Measurements from ENCODE around the gene LDAH. TPM values are rescaled to one million over a fixed set of nuclear protein-coding genes. Genes with fewer than 3 reads are reported as not detected.
"Not testable (repeated sequence)": the region's sequence is repeated elsewhere in the genome, so short reads cannot be mapped to it uniquely, and the experiment has no call there.

The LDAH gene
- total RNA-seq, 1 donor from 2014 or later: 12.6 TPM

DNA sequence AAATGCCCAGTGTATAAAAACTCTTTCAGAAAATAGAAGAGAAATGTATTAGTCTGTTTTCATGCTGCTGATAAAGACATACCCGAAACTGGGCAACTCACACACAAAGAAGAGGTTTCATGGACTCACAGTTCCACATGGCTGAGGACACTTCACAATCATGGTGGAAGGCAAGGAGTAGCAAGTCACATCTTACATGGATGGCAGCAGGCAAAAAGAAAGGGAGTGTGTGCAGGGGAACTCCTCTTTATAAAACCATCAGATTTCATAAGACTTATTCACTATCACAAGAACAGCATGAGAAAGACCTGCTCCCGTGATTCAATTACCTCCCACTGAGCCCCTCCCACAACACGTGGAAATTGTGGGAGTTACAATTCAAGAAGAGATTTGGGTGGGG lies 29.0 kb downstream of the LDAH start:
- ATAC-seq; DNase-seq (ENCODE audit: low spot score): not testable (repeated sequence)

GRCh38 chr2:20781656-20782265 lies 41.1 kb downstream of the LDAH start:
- DNase-seq (ENCODE audit: low spot score): no peak
- ATAC-seq: peak; percentile 90

DNA sequence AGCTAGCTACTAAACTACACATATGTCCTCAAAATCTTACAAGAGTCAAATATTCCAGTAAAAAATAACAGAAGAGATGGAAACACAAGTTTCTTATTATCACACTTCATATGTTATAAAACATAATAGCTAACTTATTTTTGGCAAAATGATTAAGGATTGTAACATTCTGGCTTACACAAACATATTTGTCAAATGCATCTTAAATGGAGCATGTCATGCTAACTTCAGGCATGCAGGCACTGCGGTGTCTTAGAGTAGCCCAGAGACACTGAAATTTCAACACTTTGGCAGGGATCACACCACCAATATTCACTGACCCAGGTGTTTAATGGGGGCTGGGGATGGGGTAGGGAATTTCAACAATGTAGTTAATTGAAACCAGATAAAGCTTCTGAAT lies 51.6 kb downstream of the LDAH start:
- ATAC-seq (no peak), DNase-seq (ENCODE audit: low spot score) (no peak)

DNA sequence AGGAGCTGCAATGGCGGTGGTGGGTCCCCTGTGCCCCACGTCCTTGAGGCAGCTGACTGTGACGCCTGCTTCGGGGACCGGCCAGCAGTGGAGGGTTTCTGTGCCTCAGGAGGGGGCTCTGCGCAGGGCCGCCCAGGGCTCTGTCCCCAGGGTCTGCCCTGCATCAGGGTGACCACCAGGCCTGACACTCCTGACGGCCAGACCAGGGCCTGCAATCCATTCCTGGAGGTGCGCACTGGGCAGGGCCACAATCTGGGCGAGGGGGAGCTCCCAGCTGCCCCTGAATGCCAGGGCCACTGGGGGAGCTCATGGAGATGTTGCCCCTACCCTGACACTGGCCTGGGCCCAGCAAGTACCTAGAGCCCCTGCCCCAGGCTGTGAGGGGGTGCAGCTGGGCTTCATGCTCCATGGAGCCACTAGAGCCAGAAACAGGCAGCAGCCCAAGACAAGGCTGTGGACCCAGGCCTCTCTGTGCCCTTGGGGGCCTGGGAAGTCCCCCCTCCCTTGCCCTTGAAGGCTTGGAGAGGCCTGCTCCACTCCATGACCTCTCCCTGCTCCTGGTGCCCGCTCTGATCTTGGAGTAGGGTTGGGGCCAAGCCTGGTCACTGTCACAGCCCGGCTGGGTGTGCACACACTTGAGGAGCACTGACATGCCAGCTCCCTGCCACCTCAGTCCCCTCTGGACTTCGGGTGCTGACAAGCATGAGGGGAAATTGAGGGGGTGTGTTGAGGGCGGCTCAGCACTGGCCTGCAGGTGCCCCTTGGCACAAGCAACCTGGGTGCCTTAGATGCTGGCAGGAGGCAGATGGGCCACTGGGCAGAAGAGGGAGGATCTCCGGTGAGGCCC lies 55.9 kb downstream of the LDAH start:
- DNase-seq (ENCODE audit: low spot score): no peak
- no peak for ATAC-seq

- DNase-seq (ENCODE audit: low spot score): no peak
- no peak for ATAC-seq
Measured at GRCh38 chr2:20766213-20766612, 56.7 kb downstream of the LDAH start.

DNA sequence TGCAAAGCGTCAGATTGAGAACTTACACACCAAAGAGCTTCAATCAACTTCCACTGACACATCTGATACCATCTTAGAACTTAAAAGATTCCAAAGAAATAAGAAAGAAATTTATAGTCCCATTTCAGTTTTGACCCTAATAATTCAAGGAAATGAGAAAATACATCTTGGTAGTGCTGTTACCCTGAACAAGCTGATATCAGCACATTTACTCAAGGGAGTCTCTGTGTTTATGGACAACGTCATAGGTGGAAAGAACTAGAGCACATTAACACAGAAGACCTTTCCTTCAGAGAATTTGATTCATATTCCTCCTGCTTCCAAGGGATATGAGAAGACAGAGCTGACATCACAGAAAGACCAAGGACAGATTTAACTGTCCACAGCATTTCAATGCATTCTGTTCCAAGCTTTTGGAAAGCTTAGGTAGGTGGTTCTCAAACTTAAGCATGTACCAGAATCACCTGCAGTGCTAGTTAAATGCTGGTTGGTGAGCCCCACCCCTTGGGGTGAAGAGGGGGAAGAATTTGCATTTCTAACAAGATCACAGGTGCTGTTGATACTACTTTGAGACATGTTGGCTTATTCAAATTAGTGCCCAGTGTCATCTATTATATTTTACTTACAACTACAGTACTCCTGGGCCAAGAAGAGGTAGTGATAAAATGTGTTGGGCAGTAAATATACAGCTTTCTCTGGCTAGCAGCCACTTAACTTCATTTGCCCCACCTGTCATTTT lies 59.8 kb downstream of the LDAH start:
- DNase-seq (ENCODE audit: low spot score) (no peak), ATAC-seq (no peak)

GRCh38 chr2:20759487-20759886 lies 63.4 kb downstream of the LDAH start:
- no peak for DNase-seq (ENCODE audit: low spot score)
- ATAC-seq: no peak

- no peak for ATAC-seq
- no peak for DNase-seq (ENCODE audit: low spot score)
Measured at GRCh38 chr2:20758997-20759396, 63.9 kb downstream of the LDAH start.

- DNase-seq (ENCODE audit: low spot score) (peak; percentile 51), ATAC-seq (peak; percentile 95)
Measured at GRCh38 chr2:20757405-20758090, 65.4 kb downstream of the LDAH start.

DNA sequence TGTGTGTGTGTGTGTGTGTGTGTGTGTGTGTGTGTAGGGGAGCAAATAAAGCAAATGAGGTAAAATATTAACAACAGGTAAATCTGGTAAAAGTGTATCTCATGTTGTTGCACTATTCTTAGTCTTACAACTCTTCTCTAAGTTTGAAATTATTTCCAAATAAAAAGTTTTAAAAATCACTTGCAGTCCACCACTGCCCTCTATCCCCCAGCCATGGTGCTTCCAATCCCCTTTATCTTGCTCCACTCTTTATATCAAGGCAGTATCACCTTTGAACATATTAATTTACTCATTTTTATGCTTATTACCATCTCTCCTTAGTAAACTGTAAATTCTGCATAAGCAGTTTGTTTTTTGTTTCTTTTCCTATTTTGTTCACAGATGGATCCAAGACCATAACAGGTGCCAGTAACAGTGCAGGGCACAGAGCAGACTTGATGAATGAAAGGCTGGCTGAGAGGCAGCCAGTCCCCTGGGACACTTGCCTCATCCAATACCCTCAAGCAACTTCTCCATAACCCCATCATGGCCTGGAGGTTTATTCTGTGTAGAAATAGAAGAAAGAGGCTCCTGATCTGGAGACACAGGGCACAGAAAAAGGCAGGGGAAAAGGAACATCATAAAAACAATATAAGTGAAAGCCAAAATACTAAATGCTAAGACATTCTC lies 67.6 kb downstream of the LDAH start:
- ATAC-seq (peak; percentile 40), DNase-seq (ENCODE audit: low spot score) (no peak)

DNA sequence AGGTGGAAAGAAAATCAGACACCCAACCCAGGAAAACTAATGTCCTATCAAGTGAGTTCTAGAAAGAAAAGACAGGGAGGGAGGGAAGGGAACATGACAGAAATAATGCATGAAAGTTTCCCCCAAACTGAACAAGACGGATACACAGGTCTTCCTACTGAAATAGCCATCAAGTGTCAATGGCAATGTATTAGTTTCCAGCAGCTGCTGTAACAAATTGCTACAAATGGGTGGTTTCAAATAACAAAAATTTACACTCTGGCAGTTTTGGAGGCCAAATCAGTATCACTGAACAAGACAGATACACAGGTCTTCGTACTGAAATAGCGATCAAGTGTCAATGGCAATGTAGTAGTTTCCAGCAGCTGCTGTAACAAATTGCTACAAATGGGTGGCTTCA lies 70.6 kb downstream of the LDAH start:
- no peak for DNase-seq (ENCODE audit: low spot score)
- ATAC-seq: no peak

DNA sequence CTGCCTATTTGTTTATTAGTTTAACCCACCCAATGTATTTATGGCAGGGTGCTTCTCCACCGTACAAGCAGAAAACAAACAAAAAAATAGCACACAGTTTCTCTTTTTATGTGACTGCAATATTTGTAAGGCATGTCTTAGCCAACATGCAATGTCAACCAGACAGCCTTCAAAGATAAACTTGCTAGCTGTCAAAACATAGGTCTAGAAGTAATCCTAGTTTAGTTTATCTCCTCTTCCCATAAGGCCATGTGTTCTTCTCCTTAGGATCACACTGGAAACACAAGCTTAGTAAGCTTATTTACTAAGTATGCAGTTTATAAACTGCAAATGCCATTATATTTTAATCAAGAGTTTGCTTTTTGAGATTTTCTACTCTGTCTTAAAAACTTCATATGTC lies 75.6 kb downstream of the LDAH start:
- DNase-seq (ENCODE audit: low spot score) (no peak), ATAC-seq (no peak)

DNA sequence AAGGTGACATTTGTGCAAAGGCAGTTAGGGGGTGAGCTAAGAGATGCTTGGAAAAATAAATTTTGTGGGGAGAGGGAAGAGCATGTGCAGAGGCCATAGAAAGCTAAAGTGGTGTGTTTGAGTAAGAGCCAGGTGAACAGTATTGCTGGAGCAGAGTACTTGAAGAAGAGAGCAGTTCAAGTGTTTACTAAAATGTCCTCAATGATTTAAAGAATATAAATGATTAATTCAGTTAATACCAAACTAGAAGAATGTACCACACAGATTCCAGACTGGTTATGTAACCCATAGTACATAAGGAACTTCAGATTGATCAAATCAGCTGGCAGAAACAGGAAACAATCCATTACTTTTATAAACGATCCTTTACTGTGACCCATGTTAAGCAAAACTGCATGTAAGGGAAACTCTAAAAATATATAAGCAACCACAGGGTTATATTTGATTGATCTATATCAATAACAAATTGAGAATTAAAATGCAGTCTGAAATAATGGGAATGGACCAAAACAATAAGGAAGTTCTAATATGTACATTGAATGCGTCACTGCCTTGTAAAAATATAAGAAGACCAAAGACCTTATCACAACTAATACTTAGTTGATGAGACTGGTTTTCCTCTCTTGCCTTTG lies 76.9 kb downstream of the LDAH start:
- ATAC-seq (peak; percentile 49), DNase-seq (ENCODE audit: low spot score) (no peak)

- no peak for DNase-seq (ENCODE audit: low spot score)
- ATAC-seq: no peak
Measured at GRCh38 chr2:20744366-20745335, 78.2 kb downstream of the LDAH start.

DNA sequence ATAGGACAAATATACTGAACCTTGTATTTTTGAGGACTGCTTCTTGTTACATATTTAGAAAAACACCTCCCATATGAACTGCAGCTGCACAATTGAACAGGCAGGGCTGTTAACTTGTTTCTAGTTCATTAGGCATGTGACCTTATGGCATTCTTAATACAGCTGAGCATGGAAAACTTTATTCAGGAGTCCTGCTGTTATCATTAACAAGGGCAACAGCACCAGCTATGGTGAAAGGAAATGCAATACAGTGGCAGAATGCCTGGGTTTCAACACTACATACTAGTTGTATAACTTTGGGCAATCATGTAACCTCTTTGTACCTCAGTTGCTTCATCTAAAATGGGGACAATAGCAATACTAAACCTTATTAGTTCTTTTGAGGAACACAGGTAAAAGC lies 84.1 kb downstream of the LDAH start:
- peak; percentile 72 for DNase-seq (ENCODE audit: low spot score)
- ATAC-seq: peak; percentile 95

- ATAC-seq (no peak), DNase-seq (ENCODE audit: low spot score) (no peak)
Measured at GRCh38 chr2:20737505-20737904, 85.4 kb downstream of the LDAH start.

GRCh38 chr2:20728114-20728758 lies 94.7 kb downstream of the LDAH start:
- ATAC-seq (peak; percentile 94), DNase-seq (ENCODE audit: low spot score) (peak; percentile 71)

GRCh38 chr2:20726913-20727312 lies 96.0 kb downstream of the LDAH start:
- DNase-seq (ENCODE audit: low spot score): no peak
- ATAC-seq: no peak

GRCh38 chr2:20725782-20726181 lies 97.1 kb downstream of the LDAH start:
- DNase-seq (ENCODE audit: low spot score) (no peak), ATAC-seq (no peak)
